Lower leg skin (tissue), 4 donors: ENCODE results near the gene RASGRP4. TPM values are rescaled to one million over a fixed set of nuclear protein-coding genes. Genes with fewer than 3 reads are reported as not detected.

Experiments used
- DNase-seq, 2 donors: peaks; one replicate each; pipeline ENCODE4 v3.0.0-alpha.2; 2019; ENCODE audit warnings: low spot score in 2 of 2
- H3K4me3 ChIP-seq: fragments of 200-600 bp; sonication (generic); 2 replicates; pipeline ENCODE4 v1.5.1; 2017; ENCODE audit warnings: mild to moderate bottlenecking, low read depth; ENCODE audit not compliant: poor library complexity, severe bottlenecking
- POLR2A ChIP-seq, 2 donors: fragments of 450-650 bp; IDR thresholded peaks; one replicate each; pipeline ENCODE4 v1.6.1; 2016 to 2017; ENCODE audit warnings: antibody characterized with exemption in 2 of 2, mild to moderate bottlenecking in 1 of 2, moderate library complexity in 1 of 2
- WGBS, 2 donors: methylation state at CpG; one replicate each; pipeline ENCODE4 v1.1.5; 2018; 5-methylcytosine and 5-hydroxymethylcytosine counted together
- intact Hi-C: fragments of 100-400 bp; cut with DNase I; formaldehyde crosslinking; loops from one replicate; pipeline ENCODE4 v1.15.0; 2023; ENCODE audit warnings: low total_unique reads
- total RNA-seq, 4 donors: library from RNA; depleted of rRNA; stranded (reverse); fragments of >200 nt; gene quantifications; one replicate each; pipeline ENCODE4 v1.1.0, GENCODE V29; 2016
- TF ChIP-seq, protein P1 (sequence below), 3 donors: fragments of 450-650 bp; IDR thresholded peaks; one replicate each; pipeline ENCODE4 v1.5.1; 2016; ENCODE audit warnings: antibody characterized with exemption in 3 of 3, mild to moderate bottlenecking in 3 of 3, moderate library complexity in 2 of 3

The RASGRP4 gene
- total RNA-seq, 4 donors from 2014 or later = 1.3 to 2.3 (median 1.7) TPM

DNA sequence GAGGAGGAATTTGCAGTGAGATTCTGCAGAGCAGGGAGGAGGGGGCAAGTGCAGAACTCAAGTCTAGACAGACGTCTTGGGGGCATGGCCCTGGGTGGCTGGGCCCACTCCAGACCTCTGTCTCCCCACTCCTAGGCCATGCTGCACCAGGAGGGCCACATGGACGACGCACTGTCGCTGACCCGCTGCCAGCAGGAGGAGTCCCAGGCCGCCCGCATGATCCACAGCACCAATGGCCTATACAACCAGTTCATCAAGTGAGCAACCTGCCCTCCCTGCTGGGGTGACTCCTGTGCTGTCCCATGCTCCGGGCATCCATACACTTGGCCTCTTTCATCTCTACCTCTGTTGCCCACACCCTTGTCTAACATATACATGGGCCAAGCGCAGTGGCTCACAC is 25.6 kb upstream of the RASGRP4 start:
- TF ChIP-seq, protein P1, sequence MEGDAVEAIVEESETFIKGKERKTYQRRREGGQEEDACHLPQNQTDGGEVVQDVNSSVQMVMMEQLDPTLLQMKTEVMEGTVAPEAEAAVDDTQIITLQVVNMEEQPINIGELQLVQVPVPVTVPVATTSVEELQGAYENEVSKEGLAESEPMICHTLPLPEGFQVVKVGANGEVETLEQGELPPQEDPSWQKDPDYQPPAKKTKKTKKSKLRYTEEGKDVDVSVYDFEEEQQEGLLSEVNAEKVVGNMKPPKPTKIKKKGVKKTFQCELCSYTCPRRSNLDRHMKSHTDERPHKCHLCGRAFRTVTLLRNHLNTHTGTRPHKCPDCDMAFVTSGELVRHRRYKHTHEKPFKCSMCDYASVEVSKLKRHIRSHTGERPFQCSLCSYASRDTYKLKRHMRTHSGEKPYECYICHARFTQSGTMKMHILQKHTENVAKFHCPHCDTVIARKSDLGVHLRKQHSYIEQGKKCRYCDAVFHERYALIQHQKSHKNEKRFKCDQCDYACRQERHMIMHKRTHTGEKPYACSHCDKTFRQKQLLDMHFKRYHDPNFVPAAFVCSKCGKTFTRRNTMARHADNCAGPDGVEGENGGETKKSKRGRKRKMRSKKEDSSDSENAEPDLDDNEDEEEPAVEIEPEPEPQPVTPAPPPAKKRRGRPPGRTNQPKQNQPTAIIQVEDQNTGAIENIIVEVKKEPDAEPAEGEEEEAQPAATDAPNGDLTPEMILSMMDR (IDR thresholded peaks at IDR 0.05) = no peak
- no peak for TF ChIP-seq POLR2A (IDR thresholded peaks at IDR 0.05)
- intact Hi-C loops = no loop called here
- no peak for DNase-seq
- WGBS, 2 donors = 88 to 92% methylated on average over 9 of the region's 9 CpGs
- H3K4me3 ChIP-seq = no peak overlapping the region

DNA sequence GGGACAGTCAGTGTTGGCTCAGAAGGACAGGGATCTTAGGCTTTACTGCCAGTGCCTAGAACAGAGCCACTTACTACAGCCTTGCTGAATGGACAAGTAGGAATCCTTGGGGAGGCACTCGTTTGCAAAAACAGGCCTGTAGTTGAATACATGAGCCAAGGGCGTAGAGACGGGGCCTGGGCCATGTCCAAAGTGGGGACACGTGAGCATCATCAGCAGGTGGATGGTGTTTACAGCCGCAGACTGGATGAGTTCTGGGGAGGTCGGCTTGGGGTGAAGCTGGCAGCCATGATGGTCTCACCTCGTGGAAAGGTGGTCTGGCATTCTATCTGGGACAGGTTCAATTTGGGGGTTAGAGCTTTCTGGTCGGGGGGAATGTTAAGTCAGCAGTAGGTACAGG is 25.0 kb upstream of the RASGRP4 start:
- no peak for DNase-seq
- WGBS, 2 donors = 76 to 80% methylated on average over 8 of the region's 8 CpGs
- intact Hi-C loops = no loop called here
- no peak overlapping the region for H3K4me3 ChIP-seq
- TF ChIP-seq, protein P1 (IDR thresholded peaks at IDR 0.05) = no peak
- TF ChIP-seq POLR2A (IDR thresholded peaks at IDR 0.05) = no peak

DNA sequence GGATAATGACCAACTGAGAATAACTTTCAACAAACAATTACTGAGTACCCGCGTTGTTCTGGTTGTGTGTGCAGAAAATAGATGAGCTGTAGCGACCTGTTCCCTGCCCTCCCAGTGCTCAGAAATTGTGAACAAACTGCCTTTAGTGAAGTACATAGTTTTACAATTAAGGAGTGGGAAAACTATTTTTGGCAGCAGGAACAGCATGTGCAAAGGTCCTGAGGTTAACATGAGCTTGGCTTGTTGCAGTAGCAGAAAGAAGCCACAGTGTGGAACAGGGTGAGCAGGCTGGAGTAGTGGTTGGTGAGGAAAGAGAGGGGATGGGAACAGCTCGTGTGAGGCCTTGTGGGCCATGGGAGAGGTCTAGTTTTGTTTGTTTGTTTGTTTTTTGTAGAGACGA is 23.5 kb upstream of the RASGRP4 start:
- 82 to 85% methylated on average over 5 of the region's 5 CpGs for WGBS, 2 donors
- no peak overlapping the region for H3K4me3 ChIP-seq
- intact Hi-C loops = no loop called here
- TF ChIP-seq POLR2A (IDR thresholded peaks at IDR 0.05) = no peak
- TF ChIP-seq, protein P1 (IDR thresholded peaks at IDR 0.05) = no peak
- no peak for DNase-seq

DNA sequence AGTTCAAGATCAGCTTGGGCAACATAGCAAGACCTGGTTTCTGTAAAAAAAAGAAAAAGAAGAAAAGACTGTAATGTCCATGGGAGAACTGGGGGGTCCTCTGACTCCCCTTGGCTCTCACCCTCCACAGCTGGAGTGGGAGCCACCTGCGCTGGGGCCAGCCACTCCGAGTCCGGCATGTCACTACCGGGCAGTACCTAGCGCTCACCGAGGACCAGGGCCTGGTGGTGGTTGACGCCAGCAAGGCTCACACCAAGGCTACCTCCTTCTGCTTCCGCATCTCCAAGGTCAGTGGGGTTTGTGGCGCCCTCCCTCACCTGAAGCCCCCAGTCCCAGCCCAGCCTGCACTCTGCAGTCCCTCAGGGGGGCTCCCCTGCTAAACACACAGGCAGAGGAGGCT is 22.2 kb upstream of the RASGRP4 start:
- no peak overlapping the region for H3K4me3 ChIP-seq
- no peak for DNase-seq
- intact Hi-C loops = no loop called here
- WGBS, 2 donors = 92 to 94% methylated on average over 5 to 9 of the region's 9 CpGs
- TF ChIP-seq, protein P1 (IDR thresholded peaks at IDR 0.05) = no peak
- no peak for TF ChIP-seq POLR2A (IDR thresholded peaks at IDR 0.05)

DNA sequence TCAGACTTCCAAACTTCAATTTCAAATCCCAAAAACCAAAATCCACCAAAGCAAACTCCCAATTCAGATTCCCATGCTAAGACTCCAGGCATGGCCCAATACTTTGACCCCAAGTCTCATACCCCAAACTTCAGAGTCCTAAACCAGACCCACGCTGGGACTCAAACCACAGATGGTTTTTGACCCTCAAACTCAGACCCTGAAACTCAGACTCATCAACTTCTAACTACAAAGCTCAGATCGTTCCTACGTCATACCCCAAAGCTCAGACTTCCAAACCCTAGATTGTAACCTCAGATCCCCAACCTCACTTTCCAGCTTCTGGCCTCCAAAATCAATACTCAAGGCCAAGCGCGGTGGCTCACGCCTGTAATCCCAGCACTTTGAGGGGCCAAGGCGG is 19.3 kb upstream of the RASGRP4 start:
- no peak for DNase-seq
- 90 to 96% methylated on average over 7 of the region's 7 CpGs for whole genome bisulfite sequencing, 2 donors
- intact Hi-C loops = no loop called here
- TF ChIP-seq, protein P1 (IDR thresholded peaks at IDR 0.05) = no peak
- H3K4me3 ChIP-seq = no peak overlapping the region

DNA sequence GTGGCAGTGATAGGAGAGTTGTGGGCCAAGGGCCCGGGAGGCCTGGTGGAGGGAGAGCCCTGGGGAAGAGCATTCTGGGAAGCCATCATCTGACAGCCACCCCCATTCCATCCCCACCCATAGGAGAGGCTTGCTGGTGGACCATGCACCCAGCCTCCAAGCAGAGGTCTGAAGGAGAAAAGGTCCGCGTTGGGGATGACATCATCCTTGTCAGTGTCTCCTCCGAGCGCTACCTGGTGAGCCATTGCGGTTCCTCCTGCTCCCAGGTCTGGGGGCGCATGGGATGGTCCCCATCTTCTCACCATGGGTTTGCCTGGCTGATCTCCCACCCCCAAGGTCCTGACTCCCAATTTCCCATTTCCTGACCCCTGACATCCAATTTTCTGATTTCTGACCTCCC is 18.0 kb upstream of the RASGRP4 start:
- TF ChIP-seq POLR2A (IDR thresholded peaks at IDR 0.05) = no peak
- TF ChIP-seq, protein P1 (IDR thresholded peaks at IDR 0.05) = no peak
- WGBS, 2 donors = 87 to 89% methylated on average over 7 of the region's 7 CpGs
- no peak for DNase-seq
- intact Hi-C loops = no loop called here
- H3K4me3 ChIP-seq = no peak overlapping the region
